ENCODE data around the gene LGMN.

DNA sequence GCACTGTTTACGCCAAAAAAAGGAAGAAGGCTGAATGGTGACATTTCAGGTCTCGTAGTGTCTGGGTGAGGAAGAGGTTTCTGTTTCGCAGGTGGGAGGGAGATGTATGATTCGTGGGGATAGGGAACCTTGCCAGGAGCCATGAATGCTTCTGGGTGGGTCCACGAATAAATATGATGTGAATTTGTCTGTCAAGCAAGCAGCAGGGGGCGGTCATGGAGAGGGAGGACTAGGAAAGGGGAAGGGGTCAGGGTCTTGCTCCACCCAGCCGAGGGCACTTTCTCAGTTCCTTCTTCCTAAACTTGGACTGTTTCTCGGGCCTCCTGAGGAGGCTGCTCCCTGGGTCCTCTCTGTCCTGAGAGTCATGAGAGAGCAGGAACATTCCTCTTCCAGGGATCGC is 72.5 kb downstream of the LGMN start:
- TF ChIP-seq, protein P1, sequence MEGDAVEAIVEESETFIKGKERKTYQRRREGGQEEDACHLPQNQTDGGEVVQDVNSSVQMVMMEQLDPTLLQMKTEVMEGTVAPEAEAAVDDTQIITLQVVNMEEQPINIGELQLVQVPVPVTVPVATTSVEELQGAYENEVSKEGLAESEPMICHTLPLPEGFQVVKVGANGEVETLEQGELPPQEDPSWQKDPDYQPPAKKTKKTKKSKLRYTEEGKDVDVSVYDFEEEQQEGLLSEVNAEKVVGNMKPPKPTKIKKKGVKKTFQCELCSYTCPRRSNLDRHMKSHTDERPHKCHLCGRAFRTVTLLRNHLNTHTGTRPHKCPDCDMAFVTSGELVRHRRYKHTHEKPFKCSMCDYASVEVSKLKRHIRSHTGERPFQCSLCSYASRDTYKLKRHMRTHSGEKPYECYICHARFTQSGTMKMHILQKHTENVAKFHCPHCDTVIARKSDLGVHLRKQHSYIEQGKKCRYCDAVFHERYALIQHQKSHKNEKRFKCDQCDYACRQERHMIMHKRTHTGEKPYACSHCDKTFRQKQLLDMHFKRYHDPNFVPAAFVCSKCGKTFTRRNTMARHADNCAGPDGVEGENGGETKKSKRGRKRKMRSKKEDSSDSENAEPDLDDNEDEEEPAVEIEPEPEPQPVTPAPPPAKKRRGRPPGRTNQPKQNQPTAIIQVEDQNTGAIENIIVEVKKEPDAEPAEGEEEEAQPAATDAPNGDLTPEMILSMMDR (conservative IDR thresholded peaks at IDR 0.05 in 1 of 2, IDR thresholded peaks at IDR 0.05 in 1 of 2; ENCODE audit: low read depth in 1 of 2, low read length in 2 of 2): no peak
- TF ChIP-seq EZH2 (IDR thresholded peaks at IDR 0.05; ENCODE audit: low read length, missing control alignments): no peak
